Measurements from ENCODE around the gene MBTPS1.

The MBTPS1 gene

DNA sequence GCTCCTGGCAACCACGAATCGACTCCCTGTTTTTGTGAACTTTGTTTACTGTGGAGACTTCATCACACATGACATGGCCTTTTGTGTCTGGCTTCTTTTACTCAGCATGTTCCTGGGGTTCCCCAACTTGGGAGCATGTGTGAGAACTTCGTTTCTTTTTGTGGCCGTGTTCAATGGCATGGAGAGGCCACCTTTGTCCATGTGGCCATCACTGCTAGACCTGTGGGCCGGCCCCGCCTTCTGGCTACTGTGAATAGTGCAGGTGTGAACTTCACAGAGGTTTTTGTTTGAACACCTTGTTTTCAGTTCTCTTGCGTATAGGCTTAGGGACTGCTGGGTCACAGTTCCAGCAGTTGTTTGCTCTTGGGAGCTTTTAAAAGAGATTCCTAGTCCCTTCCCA, 68.5 kb downstream of the MBTPS1 start:
- H3K9ac ChIP-seq (ENCODE audit: low read length): no peak overlapping the region
- no peaks in the 10 kb centered on the region for H3K4me1 ChIP-seq (ENCODE audit: insufficient read depth, low read length)

DNA sequence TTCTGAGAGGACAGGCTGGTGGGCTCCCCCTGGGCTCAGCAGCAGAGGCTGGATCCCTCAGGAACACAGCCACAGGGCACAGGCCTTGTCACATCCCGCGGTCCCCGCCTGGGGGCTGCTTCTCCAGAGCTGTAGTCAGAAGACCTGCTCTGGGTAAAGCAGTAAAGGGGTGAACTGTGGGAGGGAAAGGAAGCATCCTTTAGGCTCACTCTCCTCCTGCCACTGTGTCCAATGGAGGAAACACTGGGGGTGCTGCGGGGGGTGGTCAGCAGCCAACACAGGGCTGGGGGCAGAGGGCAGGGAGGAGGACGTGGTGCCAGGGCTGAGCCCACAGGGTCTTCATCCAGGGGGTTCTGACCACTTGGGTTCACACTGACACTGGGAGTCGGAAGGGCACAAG, 69.1 kb downstream of the MBTPS1 start:
- peaks cover 33% of the 10 kb centered on the region for H3K36me3 ChIP-seq (ENCODE audit: insufficient read depth, low read length)
- H3K27ac ChIP-seq (ENCODE audit: low read depth, low read length): no peak overlapping the region
- no peak overlapping the region for H3K9ac ChIP-seq (ENCODE audit: low read length)
- H3K4me1 ChIP-seq (ENCODE audit: insufficient read depth, low read length): no peaks in the 10 kb centered on the region
- no peak overlapping the region for H3K4me3 ChIP-seq (ENCODE audit: low read depth in 1 of 2, low read length in 2 of 2)
- H3K27me3 ChIP-seq (ENCODE audit: control insufficient read depth in 1 of 2, insufficient read depth in 2 of 2, low read length in 2 of 2): peaks cover 0 to 5% of the 10 kb centered on the region in 2 donors
- no peaks in the 10 kb centered on the region for H3K9me3 ChIP-seq (ENCODE audit: low read length)

More for the DNA sequence above, 68.5 kb downstream of the MBTPS1 start:
- Histone ChIP-seq H3K9me3 (ENCODE audit: low read length) (no peaks in the 10 kb centered on the region), H3K27me3 (ENCODE audit: control insufficient read depth in 1 of 2, insufficient read depth in 2 of 2, low read length in 2 of 2) (no peaks in the 10 kb centered on the region), H3K4me3 (ENCODE audit: low read depth in 1 of 2, low read length in 2 of 2) (no peak overlapping the region), H3K27ac (ENCODE audit: low read depth, low read length) (no peak overlapping the region), H3K36me3 (ENCODE audit: insufficient read depth, low read length) (peaks cover 39% of the 10 kb centered on the region)

DNA sequence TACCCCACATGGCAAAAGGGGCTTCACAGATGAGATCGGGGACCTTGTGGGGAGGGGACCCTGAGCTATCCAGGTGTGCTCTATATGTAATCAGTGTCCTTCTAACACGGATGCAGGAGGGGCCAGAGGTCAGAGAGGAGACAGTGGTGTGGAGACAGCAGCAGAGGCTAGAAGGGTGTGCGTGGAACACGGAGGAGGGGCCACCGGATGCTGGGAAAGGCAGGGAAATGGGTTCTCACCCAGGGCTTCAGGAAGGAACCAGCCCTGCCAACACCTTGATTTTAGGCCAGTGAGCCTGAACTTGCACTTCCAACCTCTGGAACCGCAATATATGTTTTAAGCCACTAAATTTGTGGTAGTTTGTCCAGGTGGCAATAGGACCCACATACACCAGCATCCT, 69.5 kb downstream of the MBTPS1 start:
- H3K9ac ChIP-seq (ENCODE audit: low read length): no peak overlapping the region
- no peak overlapping the region for H3K27ac ChIP-seq (ENCODE audit: low read depth, low read length)
- H3K4me1 ChIP-seq (ENCODE audit: insufficient read depth, low read length): no peaks in the 10 kb centered on the region
- no peak overlapping the region for H3K4me3 ChIP-seq (ENCODE audit: low read depth in 1 of 2, low read length in 2 of 2)
- no peaks in the 10 kb centered on the region for H3K9me3 ChIP-seq (ENCODE audit: low read length)
- H3K27me3 ChIP-seq (ENCODE audit: control insufficient read depth in 1 of 2, insufficient read depth in 2 of 2, low read length in 2 of 2): peaks cover 0 to 5% of the 10 kb centered on the region in 2 donors
- peaks cover 28% of the 10 kb centered on the region for H3K36me3 ChIP-seq (ENCODE audit: insufficient read depth, low read length)

- Histone ChIP-seq H3K27me3 (ENCODE audit: control insufficient read depth in 1 of 2, insufficient read depth in 2 of 2, low read length in 2 of 2) (peaks cover 0 to 5% of the 10 kb centered on the region in 2 donors), H3K36me3 (ENCODE audit: insufficient read depth, low read length) (peaks cover 26% of the 10 kb centered on the region), H3K4me3 (ENCODE audit: low read depth in 1 of 2, low read length in 2 of 2) (no peak overlapping the region), H3K9ac (ENCODE audit: low read length) (no peak overlapping the region), H3K4me1 (ENCODE audit: insufficient read depth, low read length) (no peaks in the 10 kb centered on the region), H3K27ac (ENCODE audit: low read depth, low read length) (no peak overlapping the region), H3K9me3 (ENCODE audit: low read length) (no peaks in the 10 kb centered on the region)
Measured at GRCh38 chr16:84045818-84046470, 70.8 kb downstream of the MBTPS1 start.

- no peaks in the 10 kb centered on the region for H3K9me3 ChIP-seq (ENCODE audit: low read length)
- no peak overlapping the region for H3K4me3 ChIP-seq (ENCODE audit: low read depth in 1 of 2, low read length in 2 of 2)
- no peak overlapping the region for H3K9ac ChIP-seq (ENCODE audit: low read length)
- peaks cover 22% of the 10 kb centered on the region for H3K36me3 ChIP-seq (ENCODE audit: insufficient read depth, low read length)
- no peaks in the 10 kb centered on the region for H3K4me1 ChIP-seq (ENCODE audit: insufficient read depth, low read length)
- H3K27me3 ChIP-seq (ENCODE audit: control insufficient read depth in 1 of 2, insufficient read depth in 2 of 2, low read length in 2 of 2): peaks cover 0 to 5% of the 10 kb centered on the region in 2 donors
- no peak overlapping the region for H3K27ac ChIP-seq (ENCODE audit: low read depth, low read length)
Measured at GRCh38 chr16:84045001-84045817, 71.5 kb downstream of the MBTPS1 start.

DNA sequence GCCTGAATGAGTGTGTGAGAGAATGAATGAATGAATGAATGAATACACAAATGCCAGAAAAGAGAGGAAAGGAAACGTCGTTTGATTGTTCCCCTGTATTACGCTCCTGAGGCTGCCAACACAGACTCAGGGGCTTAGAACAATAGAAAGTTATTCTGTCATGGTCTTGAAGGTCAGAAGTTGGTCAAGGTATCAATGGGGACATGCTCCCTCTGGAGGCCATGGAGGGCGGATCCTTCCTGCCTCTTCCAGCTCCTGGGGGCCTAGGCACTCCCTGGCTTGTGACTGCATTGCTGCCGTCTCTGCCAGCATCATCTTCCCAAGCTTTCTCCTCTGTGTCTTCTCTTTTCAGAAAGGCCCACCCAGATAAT, 72.6 kb downstream of the MBTPS1 start:
- H3K27me3 ChIP-seq (ENCODE audit: control insufficient read depth in 1 of 2, insufficient read depth in 2 of 2, low read length in 2 of 2): peaks cover 0 to 5% of the 10 kb centered on the region in 2 donors
- H3K4me3 ChIP-seq (ENCODE audit: low read depth in 1 of 2, low read length in 2 of 2): no peak overlapping the region
- H3K27ac ChIP-seq (ENCODE audit: low read depth, low read length): no peak overlapping the region
- H3K9me3 ChIP-seq (ENCODE audit: low read length): no peaks in the 10 kb centered on the region
- H3K36me3 ChIP-seq (ENCODE audit: insufficient read depth, low read length): peaks cover 11% of the 10 kb centered on the region
- no peaks in the 10 kb centered on the region for H3K4me1 ChIP-seq (ENCODE audit: insufficient read depth, low read length)
- no peak overlapping the region for H3K9ac ChIP-seq (ENCODE audit: low read length)

DNA sequence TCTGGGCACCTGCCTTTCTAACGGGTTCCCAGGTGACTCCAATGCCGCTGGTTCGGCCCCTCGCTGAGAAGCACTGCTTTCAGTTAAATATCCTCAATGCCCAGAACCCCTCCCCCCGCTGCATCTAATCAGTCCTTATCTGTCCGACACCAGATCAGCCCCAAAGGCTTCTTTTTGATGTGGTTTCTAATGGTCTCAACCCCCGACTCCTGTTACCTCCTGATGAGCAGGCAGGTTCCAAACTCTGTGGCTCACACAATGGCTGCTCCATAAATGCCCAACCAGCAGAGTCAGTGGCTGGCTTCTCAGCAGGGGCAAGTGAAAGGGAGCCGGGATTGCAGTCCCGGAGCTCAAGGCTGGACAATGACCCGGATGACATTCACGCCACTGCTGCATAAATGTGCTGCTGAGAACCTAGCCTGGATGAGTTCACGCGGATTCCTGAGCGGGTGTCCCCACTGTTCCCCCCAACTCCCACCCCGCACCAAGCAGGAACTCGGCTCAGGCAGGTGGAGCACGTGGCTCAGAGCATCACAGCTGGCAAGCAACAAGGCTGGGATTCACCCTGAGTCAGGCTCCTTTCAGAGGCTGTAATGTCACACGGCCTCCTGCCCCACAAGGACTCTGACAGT, 73.1 kb downstream of the MBTPS1 start:
- H3K9me3 ChIP-seq (ENCODE audit: low read length): no peaks in the 10 kb centered on the region
- H3K27ac ChIP-seq (ENCODE audit: low read depth, low read length): no peak overlapping the region
- no peak overlapping the region for H3K4me3 ChIP-seq (ENCODE audit: low read depth in 1 of 2, low read length in 2 of 2)
- peaks cover 10% of the 10 kb centered on the region for H3K36me3 ChIP-seq (ENCODE audit: insufficient read depth, low read length)
- no peak overlapping the region for H3K9ac ChIP-seq (ENCODE audit: low read length)
- peaks cover 0 to 5% of the 10 kb centered on the region in 2 donors for H3K27me3 ChIP-seq (ENCODE audit: control insufficient read depth in 1 of 2, insufficient read depth in 2 of 2, low read length in 2 of 2)
- H3K4me1 ChIP-seq (ENCODE audit: insufficient read depth, low read length): no peaks in the 10 kb centered on the region

DNA sequence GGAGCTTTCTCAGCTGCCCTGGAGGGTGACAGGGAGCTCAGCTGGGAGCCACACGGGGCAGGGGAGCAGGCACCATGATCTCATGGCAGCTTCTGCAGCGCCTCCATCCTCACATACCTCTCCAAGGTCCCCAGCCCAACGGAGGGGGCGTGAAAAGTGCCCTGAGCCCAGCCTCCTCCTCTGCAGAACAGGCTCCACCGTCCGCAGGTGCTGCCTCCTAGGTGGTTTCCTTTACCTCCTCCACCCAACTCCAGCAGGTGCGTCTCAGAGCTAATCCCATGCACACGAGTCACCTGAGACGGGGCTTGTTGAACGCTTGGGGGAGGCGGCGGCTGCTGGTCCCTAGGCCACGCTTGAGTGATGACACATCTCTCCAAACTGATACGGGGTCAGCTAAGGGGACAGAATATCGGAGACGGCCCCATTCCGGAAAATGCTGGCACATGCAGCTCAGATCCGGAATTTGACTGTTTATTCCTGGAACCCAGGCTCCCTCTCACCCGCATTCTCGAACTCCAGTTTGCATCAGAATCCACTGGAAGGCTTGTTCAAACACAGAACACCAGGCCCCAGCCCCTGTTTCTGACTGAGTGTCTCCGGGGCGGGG, 73.8 kb downstream of the MBTPS1 start:
- Histone ChIP-seq H3K9ac (ENCODE audit: low read length) (no peak overlapping the region), H3K27me3 (ENCODE audit: control insufficient read depth in 1 of 2, insufficient read depth in 2 of 2, low read length in 2 of 2) (peaks cover 0 to 5% of the 10 kb centered on the region in 2 donors), H3K4me1 (ENCODE audit: insufficient read depth, low read length) (no peaks in the 10 kb centered on the region), H3K9me3 (ENCODE audit: low read length) (no peaks in the 10 kb centered on the region), H3K27ac (ENCODE audit: low read depth, low read length) (no peak overlapping the region), H3K36me3 (ENCODE audit: insufficient read depth, low read length) (peaks cover 5% of the 10 kb centered on the region), H3K4me3 (ENCODE audit: low read depth in 1 of 2, low read length in 2 of 2) (no peak overlapping the region)

DNA sequence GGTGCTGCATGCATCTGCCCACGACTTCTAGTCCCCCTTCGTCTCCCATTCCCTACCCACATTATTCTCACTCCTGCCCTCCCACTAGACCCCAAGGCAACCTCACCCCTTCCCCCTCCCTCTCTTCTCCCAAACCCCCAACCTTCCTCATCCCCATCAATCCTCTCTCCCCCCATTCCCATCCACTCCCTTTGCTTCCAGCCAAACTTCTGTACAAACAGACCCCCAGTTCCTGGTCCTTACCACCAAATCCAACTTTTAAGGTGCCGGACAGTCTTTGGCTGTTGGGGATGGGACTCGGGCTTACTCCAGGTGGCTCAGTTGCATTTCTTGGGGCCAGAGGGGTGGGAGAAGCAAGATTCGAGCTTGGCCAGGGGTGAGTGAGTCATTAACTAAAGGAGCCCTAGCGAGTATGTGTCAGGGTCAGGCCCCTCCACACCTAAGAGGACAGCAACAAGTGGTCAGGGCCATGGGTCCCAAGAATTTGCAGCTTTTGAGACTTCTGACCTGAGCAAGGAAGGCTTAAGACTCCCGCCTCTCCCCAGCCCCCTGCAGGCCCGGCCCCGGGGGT, 74.3 kb downstream of the MBTPS1 start, which contains the start of gene SLC38A8:
Gene SLC38A8, minus strand, starts transcription at position 488 of the 571 bp plus-strand sequence. CDS start 638 bp downstream, outside the sequence.
- no peaks in the 10 kb centered on the region for H3K4me1 ChIP-seq (ENCODE audit: insufficient read depth, low read length)
- H3K27ac ChIP-seq (ENCODE audit: low read depth, low read length): no peak within 1 kb of the TSS
- no peak within 1 kb of the TSS for H3K9ac ChIP-seq (ENCODE audit: low read length)
- H3K4me3 ChIP-seq (ENCODE audit: low read depth in 1 of 2, low read length in 2 of 2): no peak within 1 kb of the TSS
- H3K27me3 ChIP-seq (ENCODE audit: control insufficient read depth in 1 of 2, insufficient read depth in 2 of 2, low read length in 2 of 2): peaks cover 0 to 5% of the 10 kb centered on the region in 2 donors
- no peaks in the 10 kb centered on the region for H3K9me3 ChIP-seq (ENCODE audit: low read length)
- no peaks in the 10 kb centered on the region for H3K36me3 ChIP-seq (ENCODE audit: insufficient read depth, low read length)

DNA sequence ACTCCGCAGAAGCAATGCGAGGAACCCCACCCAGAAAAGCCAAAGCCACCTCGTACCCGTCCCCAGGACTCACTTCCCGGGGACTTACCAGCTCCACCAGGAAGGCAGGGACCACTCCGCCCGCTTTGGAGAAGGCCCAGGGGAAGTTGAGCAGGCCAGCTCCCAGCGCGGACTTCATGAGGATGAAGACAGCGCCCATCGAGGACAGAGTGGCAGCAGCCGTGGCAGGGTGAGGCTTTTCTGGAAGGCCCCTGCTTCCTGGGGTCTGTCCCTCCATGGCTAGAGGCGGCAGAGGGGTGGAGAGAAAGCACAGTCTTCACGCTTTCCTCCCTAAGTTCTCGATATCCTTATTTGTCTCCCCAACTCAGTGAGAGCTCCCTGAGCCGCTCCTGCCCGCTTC, 74.9 kb downstream of the MBTPS1 start:
- Histone ChIP-seq H3K27me3 (ENCODE audit: control insufficient read depth in 1 of 2, insufficient read depth in 2 of 2, low read length in 2 of 2) (peaks cover 0 to 5% of the 10 kb centered on the region in 2 donors), H3K9me3 (ENCODE audit: low read length) (no peaks in the 10 kb centered on the region)

More for the DNA sequence above, 74.9 kb downstream of the MBTPS1 start:
- Histone ChIP-seq H3K9ac (ENCODE audit: low read length) (no peak overlapping the region), H3K36me3 (ENCODE audit: insufficient read depth, low read length) (no peaks in the 10 kb centered on the region), H3K4me1 (ENCODE audit: insufficient read depth, low read length) (no peaks in the 10 kb centered on the region), H3K4me3 (ENCODE audit: low read depth in 1 of 2, low read length in 2 of 2) (no peak overlapping the region), H3K27ac (ENCODE audit: low read depth, low read length) (no peak overlapping the region)

Measured in muscle layer of colon (tissue), 2 donors.